Activated CD4-positive, CD25-positive, alpha-beta regulatory T cell (primary cell): ENCODE results near the gene CFAP119.

Source experiments
- DNase-seq, 4 experiments: peaks; one replicate each; lab custom pipeline; 2025; lab: John Stamatoyannopoulos, UW

Gene CFAP119

DNA sequence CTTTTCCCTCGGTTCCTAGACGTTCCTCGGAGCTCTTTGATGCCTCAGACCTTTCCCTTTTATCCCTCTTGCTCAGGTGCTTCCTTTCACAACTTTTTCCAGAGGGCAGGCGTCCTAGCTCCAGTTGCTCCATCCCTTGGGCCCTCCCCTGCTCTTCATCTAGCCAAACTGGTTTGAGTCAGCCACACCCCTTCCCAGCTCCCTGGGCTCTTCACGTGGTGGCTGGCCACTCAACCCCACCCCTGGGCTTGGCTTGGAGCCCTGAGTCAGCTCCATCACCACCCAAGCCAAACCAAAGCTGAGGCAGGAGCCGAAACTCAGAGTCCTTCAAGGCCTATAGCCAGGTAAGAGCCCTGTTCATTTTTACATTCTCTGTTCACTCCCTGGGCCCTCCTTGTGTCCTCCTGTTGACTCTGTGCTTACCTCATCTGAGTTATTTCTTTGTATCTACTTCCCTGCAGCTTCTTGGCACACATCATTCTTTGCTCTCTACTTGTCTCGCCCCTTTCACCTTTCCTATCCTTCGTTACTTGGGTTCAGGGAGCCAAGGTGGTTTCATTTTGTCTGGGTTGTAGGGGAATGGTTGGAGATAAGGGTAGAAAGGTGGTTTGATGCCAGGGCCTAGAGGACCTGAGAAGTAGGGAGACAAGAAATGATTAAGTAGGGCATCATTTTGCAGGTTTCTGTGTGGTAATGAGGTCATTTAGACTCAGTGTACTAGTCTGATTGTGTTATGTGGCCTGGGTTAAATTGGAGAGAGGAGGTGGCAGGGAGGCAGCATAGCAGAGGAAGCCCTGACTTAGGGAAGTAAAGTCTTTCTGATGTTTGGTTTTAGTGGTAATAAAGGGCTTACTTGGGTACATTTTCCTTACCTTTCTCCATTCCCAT, 21.3 kb downstream of the CFAP119 start:
- DNase-seq, result no peak

DNA sequence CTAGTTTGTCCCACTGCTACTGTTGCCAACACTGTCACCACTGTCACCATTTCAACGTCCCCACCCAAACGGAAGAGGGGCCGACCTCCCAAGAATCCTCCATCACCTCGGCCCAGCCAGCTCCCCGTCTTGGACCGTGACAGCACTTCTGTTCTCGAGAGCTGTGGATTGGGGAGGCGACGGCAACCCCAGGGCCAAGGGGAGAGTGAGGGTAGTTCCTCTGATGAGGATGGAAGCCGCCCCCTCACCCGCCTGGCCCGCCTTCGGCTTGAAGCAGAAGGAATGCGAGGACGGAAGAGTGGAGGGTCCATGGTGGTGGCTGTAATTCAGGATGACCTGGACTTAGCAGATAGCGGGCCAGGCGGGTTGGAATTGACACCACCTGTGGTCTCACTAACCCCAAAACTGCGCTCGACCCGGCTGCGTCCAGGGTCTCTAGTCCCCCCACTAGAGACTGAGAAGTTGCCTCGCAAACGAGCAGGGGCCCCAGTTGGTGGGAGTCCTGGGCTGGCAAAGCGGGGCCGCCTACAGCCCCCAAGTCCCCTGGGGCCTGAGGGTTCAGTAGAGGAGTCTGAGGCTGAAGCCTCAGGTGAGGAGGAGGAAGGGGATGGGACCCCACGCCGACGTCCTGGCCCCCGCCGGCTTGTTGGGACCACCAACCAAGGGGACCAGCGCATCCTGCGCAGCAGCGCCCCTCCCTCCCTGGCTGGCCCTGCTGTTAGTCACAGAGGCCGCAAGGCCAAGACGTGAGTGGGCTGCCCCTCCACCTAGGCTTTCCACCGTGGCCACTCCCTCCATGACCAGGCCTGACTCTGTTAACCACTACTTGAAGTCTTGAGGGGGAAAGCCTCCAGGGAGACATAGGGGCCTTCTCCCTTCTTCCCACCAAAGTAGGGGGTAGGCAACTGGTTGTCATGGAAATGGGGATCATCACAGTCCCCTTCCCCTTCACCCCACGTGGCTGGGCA, 22.6 kb downstream of the CFAP119 start:
- DNase-seq, result no peak

DNA sequence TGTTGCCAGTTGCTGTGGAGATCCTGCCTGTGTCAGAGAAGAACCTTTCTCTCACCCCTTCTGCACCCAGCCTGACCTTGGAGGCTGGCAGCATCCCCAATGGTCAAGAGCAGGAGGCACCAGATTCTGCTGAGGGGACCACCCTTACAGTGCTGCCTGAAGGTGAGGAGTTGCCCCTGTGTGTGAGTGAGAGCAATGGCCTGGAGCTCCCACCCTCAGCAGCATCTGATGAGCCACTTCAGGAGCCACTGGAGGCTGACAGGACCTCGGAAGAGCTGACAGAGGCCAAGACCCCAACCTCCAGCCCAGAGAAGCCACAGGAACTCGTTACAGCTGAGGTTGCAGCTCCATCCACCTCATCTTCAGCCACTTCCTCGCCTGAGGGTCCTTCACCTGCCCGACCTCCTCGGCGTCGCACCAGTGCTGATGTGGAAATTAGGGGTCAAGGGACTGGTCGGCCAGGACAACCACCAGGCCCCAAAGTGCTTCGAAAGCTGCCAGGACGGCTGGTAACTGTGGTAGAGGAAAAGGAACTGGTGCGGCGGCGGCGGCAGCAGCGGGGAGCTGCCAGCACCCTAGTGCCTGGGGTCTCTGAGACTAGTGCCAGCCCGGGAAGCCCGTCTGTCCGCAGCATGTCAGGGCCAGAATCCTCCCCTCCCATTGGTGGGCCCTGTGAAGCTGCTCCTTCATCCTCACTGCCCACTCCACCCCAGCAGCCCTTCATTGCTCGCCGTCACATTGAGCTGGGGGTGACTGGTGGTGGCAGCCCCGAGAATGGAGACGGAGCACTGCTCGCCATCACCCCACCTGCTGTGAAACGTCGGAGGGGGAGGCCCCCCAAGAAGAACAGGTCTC, 23.8 kb downstream of the CFAP119 start:
- DNase-seq, result no peak

DNA sequence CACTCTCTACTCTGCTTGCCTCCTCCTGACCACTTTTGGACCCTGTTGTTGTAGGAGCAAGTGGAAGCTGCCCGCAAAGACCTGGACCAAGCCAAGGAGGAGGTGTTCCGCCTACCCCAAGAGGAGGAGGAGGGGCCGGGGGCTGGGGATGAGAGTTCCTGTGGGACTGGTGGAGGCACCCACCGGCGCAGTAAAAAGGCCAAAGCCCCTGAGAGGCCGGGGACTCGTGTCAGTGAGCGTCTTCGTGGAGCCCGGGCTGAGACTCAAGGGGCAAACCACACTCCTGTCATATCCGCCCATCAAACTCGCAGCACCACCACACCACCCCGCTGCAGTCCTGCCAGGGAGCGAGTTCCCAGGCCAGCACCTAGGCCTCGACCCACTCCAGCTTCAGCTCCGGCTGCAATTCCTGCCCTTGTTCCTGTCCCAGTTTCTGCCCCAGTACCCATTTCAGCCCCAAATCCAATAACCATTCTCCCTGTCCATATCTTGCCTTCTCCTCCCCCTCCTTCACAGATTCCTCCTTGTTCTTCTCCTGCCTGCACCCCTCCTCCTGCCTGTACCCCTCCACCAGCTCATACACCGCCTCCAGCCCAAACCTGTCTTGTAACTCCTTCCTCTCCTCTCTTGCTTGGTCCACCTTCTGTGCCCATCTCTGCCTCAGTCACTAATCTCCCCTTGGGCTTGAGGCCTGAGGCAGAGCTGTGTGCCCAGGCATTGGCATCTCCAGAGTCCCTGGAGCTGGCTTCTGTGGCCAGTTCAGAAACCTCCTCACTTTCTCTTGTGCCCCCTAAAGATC, 24.7 kb downstream of the CFAP119 start:
- DNase-seq, result no peak

DNA sequence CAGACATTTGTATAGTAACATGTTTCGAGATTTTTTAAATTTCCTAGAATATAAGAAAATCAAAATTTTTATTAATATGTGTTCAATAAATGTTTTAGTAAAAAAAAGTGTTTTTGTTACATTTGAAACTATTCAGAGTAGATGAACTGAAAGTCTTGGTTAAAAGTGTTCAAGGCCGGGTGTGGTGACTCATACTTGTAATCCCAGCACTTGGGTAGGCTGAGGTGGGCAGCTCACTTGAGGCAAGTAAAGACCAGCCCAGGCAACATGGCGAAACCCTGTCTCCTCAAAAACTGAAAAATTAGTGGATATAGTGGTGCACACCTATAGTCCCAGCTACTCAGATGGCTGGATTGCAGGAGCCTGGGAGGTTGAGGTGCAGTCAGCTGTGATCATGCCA, 30.5 kb downstream of the CFAP119 start:
- no peak for DNase-seq

DNA sequence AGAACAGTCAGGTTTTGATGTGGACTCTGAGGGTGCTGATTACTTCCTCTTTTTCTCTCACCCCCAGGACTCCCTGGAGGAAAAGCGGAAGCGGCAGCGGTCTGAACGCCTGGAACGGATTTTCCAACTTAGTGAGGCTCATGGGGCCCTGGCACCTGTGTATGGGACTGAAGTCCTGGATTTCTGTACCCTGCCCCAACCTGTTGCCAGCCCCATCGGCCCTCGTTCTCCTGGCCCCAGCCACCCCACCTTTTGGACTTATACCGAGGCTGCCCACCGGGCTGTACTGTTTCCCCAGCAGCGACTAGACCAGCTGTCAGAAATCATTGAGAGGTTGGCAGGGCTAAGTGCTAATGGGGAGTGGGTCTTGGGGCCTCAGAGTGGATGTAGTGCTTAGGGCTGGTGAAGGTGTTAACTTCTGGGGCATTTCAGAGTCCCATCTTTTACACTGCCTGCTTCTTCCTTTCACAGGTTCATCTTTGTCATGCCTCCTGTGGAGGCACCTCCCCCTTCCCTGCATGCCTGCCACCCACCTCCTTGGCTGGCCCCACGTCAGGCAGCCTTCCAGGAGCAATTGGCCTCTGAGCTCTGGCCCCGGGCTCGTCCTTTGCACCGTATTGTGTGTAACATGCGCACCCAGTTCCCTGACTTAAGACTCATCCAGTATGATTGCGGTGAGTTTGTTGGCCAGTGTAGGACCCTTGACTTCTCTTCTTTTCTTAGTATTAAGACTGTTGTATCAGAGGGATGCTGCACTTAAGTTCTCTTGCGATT, 32.8 kb downstream of the CFAP119 start:
- no peak for DNase-seq

DNA sequence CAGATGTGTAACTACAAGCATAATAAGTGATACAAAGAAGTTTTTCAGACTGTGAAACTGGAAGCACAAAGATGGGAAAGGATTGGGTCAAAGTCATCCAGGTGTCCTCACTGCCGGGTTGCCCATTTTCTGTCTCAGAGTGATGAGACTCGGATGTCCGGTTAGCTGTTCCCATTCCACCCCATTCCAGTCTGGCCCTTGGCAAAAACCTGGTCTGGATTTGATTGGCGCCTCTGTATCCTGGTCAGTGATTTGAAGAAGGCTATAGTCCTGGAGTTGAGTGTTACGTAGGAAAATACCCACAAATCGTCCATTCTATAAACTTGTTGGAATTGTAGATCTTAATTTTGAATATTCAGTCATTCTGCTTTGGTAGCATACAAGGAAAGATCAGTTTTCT, 33.5 kb downstream of the CFAP119 start:
- DNase-seq, result no peak

DNA sequence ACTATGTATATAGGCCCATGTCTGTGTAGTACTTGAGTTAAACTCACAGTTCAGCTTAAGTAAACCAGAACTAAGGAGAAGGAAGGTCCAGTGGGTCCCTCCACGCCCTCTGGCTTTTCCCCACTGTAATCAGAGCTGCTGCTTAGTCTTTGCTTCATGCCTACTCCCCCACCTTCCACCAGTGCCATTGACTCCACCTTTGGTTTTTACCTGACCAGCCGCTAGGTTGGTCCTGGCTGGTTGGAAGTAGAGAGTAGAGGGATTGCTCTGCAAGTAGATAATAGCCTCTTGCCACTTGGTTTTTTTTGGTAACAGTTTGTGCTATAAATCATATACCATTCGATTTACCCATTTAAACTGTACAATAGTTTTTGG, 36.5 kb downstream of the CFAP119 start:
- DNase-seq, result no peak

DNA sequence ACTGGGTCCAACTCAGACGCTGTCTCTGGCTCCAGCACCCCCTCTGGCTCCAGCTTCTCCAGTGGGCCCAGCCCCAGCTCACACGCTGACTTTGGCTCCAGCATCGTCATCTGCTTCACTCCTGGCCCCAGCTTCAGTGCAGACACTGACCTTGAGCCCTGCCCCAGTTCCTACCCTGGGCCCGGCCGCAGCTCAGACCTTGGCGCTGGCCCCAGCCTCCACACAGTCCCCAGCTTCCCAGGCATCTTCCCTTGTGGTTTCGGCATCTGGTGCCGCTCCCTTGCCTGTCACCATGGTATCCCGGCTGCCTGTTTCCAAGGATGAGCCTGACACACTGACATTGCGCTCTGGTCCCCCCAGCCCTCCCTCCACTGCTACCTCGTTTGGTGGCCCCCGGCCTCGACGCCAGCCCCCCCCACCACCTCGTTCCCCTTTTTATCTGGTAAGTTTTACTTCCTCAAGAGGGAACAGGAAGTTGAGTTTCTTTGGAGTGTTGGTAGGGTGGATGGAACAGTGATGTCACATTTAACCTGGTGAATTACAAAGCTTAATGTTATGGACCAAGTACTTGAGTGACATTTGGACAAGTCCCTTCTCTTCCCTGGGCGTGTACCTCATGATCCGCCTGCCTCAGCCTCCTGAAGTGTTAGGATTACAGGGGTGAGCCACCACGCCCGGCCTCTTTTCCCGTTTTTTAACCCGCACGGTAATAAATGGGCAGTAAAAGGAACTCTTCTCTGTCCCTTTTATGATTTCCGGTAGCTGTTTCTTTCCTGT, 37.0 kb downstream of the CFAP119 start:
- DNase-seq, result no peak

DNA sequence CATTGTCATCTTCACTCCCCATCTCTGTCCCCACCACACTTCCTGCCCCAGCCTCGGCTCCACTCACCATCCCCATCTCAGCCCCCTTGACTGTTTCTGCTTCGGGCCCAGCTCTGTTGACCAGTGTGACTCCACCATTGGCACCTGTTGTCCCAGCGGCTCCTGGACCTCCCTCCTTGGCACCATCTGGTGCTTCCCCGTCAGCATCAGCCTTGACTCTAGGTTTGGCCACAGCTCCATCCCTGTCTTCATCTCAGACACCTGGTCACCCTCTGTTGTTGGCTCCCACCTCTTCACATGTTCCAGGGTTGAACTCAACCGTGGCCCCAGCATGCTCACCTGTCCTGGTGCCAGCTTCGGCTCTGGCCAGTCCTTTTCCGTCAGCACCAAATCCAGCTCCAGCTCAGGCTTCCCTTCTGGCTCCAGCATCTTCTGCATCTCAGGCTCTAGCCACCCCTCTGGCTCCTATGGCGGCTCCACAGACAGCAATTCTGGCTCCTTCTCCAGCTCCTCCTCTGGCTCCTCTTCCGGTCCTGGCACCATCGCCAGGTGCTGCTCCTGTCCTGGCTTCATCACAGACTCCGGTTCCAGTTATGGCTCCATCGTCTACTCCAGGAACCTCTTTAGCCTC, 38.0 kb downstream of the CFAP119 start:
- no peak for DNase-seq

DNA sequence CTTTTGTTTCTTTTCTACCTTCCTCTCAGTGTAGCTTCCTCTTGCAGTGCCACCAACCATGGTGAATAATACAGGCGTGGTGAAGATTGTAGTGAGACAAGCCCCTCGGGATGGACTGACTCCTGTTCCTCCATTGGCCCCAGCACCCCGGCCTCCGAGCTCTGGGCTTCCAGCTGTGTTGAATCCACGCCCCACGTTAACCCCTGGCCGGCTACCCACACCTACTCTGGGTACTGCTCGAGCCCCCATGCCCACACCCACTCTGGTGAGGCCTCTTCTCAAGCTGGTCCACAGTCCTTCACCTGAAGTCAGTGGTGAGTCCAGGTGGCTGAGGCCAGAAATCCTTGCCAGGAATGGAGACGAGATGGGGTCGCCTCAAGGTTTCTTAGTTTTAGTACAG, 38.9 kb downstream of the CFAP119 start:
- no peak for DNase-seq

DNA sequence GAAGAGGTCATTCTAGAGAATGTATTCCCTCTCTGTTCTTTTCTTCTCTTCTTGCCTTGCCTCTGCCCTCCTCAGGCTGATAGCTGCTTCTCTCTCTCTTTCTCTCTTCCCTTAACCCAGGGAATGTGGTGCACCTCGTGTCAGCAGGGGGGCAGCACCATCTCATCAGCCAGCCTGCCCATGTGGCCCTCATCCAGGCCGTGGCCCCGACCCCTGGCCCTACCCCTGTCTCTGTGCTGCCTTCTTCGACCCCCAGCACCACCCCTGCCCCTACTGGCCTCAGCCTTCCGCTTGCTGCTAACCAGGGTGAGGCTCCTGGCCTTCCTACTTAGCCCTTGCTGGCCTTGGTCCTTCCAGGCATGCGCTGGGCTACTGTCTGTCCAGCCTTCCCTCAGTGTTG, 39.4 kb downstream of the CFAP119 start:
- no peak for DNase-seq

DNA sequence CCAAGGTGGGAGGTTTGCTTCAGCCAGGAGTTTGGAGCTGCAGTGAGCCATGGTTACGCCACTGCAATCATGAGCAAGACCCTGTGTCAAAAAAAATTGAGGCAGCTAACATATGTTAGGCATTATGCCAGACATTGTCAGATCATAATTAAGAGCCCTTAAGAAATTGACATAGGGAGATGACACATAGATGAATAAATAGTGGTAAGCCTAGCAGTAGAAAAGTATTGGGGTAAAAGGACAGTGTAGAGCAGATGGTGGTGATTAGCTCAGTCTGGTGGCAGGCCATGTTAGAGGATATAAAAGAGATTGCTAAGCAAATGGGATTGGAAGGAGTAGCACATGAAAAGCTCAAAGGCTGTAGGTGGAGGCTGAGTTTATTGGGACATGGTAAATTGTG, 40.3 kb downstream of the CFAP119 start:
- no peak for DNase-seq

DNA sequence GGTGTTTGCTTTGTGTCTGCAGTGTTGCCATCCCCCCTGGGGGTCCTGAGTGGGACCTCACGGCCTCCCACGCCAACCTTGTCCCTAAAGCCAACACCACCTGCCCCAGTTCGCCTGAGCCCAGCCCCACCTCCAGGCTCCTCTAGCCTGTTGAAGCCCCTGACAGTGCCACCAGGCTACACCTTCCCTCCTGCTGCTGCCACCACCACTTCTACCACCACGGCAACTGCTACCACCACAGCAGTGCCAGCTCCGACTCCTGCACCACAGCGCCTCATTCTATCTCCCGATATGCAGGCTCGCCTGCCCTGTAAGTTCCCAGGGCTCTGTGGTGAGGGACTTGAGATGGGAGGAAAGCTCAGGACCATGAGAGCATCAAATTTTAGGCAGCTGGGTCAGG, 40.7 kb downstream of the CFAP119 start:
- DNase-seq, result no peak

DNA sequence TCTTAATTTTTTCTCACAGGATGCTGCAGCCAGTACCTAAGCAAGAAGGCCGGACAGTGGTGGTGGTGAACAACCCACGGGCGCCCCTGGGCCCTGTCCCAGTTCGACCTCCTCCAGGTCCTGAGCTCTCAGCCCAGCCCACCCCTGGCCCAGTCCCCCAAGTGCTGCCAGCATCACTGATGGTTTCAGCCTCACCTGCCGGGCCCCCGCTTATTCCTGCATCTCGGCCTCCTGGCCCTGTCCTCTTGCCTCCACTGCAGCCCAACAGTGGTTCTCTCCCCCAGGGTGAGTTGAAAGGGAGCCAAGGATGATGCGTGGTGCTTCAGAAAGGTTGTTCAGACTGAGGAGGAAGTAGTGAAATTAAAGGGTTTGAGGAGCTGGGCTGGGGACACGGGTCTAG, 41.2 kb downstream of the CFAP119 start:
- no peak for DNase-seq

DNA sequence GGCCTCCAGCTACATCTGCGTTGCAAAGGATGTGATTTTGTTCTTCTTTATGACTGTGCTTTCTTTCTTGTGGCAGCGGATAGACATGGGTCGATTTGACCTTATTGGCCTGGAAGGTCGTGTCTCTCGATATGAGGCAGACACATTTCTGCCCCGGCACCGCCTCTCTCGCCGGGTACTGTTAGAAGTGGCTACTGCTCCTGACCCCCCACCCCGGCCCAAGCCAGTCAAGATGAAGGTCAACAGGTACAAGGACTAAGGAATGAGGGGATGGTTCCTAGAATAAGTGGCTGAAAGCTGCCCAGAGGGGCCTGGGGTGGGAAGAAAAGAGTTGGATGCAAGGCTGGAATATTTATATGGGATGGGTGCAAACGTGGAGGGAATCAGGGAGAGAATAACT, 41.8 kb downstream of the CFAP119 start:
- DNase-seq, result no peak

DNA sequence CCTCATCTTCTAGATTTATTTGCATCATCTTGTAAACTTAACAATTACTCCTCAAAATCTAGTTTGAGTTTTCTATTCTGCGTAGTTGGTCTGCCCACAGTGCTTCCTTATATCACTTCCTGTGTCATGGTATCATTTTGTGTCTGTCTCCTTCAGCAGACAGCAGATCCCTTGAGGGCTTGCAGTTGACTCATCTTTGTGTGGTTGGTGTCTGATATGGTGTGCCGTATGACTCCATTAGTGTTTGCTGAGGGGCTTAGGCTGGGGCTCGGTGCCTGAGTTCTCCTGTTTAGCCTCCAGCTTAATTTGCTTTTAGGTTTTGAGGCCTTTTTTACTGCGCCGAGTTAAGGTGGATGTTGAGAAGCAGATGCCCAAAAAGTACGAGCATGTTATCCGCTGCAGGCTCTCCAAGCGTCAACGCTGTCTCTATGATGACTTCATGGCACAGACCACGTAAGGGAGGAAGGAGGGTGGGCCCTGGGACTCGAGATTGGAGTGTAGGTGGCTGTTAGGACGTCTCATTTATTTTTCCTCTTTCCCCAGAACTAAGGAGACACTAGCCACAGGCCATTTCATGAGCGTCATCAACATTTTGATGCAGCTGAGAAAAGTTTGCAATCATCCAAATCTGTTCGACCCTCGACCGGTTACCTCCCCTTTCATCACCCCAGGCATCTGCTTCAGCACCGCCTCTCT, 46.0 kb downstream of the CFAP119 start:
- DNase-seq, result no peak

DNA sequence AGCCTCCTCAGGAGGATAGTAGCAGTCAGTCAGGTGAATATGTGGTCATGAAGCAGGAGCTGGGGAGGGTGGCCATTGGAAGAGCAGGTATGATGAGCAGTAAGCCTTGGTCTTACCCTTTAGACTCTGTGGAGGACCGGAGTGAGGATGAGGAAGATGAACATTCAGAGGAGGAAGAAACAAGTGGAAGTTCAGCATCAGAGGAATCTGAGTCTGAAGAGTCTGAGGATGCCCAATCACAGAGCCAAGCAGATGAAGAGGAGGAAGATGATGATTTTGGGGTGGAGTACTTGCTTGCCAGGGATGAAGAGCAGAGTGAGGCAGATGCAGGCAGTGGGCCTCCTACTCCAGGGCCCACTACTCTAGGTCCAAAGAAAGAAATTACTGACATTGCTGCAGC, 50.1 kb downstream of the CFAP119 start:
- DNase-seq, result no peak

DNA sequence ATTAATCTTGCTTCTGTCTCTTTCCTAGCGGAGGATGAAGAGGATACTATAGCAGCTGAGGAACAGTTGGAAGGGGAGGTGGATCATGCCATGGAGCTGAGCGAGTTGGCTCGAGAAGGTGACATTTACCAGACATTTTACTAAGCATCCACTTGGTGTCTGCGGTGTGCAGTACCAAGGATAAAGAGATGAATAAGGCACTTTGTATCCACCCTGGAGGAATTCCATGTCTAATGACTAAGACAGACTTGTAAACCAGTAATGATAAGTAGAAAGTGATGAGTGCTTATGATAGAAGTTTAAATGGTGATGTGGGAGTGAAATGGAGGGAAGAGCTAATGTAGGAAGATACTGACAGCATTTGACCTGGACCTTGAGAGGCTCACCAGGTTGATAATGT, 50.9 kb downstream of the CFAP119 start:
- no peak for DNase-seq
